HEK293 (cell line): ENCODE results near the gene MTG1.

Experiments
- CTCF ChIA-PET: fragments of 350-600 bp; formaldehyde crosslinking; extraction: SDS; loops from one replicate; lab custom pipeline; 2021; ENCODE audit warnings: antibody characterized with exemption; lab: Yijun Ruan, JAX
- POLR2A ChIA-PET: fragments of 300-600 bp; formaldehyde crosslinking; extraction: SDS; loops from one replicate; lab custom pipeline; 2020; ENCODE audit warnings: antibody characterized with exemption, inconsistent platforms; lab: Yijun Ruan, JAX
- H3K27ac ChIP-seq: fragments of 200-500 bp; sonication (Bioruptor generic); 2 replicates; pipeline ENCODE4 v1.5.1; 2014; ENCODE audit warnings: low read depth, low read length, control low read depth, inconsistent platforms; ENCODE audit errors: extremely low read depth
- H3K36me3 ChIP-seq, 2 experiments: fragments of 200-500 bp in 1 of 2; sonication (Bioruptor generic) in 1 of 2; 1 replicate in 1 of 2; 2 replicates in 1 of 2; pipeline ENCODE4 v1.5.1; 2014 to 2017; ENCODE audit warnings: inconsistent platforms in 2 of 2, low read length in 2 of 2; ENCODE audit not compliant: control insufficient read depth in 2 of 2, insufficient read depth in 1 of 2
- H3K4me1 ChIP-seq: fragments of 200-500 bp; sonication (Bioruptor generic); 2 replicates; pipeline ENCODE4 v1.5.1; 2014; ENCODE audit warnings: mild to moderate bottlenecking, low read length, inconsistent platforms; ENCODE audit not compliant: control insufficient read depth, insufficient read depth
- H3K4me3 ChIP-seq: 2 replicates; pipeline ENCODE4 v1.5.1; 2011; ENCODE audit warnings: low read depth, mild to moderate bottlenecking, control low read depth, low read length, moderate library complexity
- H3K9me3 ChIP-seq: fragments of 200-500 bp; sonication (Bioruptor generic); 2 replicates; pipeline ENCODE4 v1.5.1; 2014; ENCODE audit warnings: low read depth, low read length, inconsistent platforms; ENCODE audit not compliant: control insufficient read depth, insufficient read depth
- PRDM1 ChIP-seq: fragments of 450-650 bp; formaldehyde crosslinking; IDR thresholded peaks from 2 replicates; pipeline ENCODE4; 2016; ENCODE audit warnings: missing biosample characterization, missing genetic modification characterization
- SCRT2 ChIP-seq: fragments of 450-650 bp; formaldehyde crosslinking; IDR thresholded peaks from 2 replicates; pipeline ENCODE4 v1.5.1; 2016; ENCODE audit warnings: missing biosample characterization, missing genetic modification characterization
- SETDB1 ChIP-seq: IDR thresholded peaks from one replicate; pipeline ENCODE4 v1.6.1; 2017; ENCODE audit warnings: mild to moderate bottlenecking, low read length, moderate library complexity, mixed read lengths; ENCODE audit not compliant: insufficient read length
- TRIM28 ChIP-seq: IDR thresholded peaks from 2 replicates; pipeline ENCODE4 v1.6.1; 2011; ENCODE audit warnings: low read length, control low read depth, borderline replicate concordance
- ZFHX2 ChIP-seq: fragments of 450-650 bp; formaldehyde crosslinking; conservative IDR thresholded peaks from 2 replicates; pipeline ENCODE4 v1.5.1; 2016; ENCODE audit warnings: missing biosample characterization, missing genetic modification characterization
- ZFP37 ChIP-seq: fragments of 450-650 bp; formaldehyde crosslinking; IDR thresholded peaks from 2 replicates; pipeline ENCODE4 v1.5.1; 2016; ENCODE audit warnings: missing biosample characterization, missing genetic modification characterization
- ZIC2 ChIP-seq: fragments of 450-650 bp; formaldehyde crosslinking; IDR thresholded peaks from 2 replicates; pipeline ENCODE4 v1.5.1; 2016; ENCODE audit warnings: missing biosample characterization, missing genetic modification characterization
- ZNF132 ChIP-seq: fragments of 450-650 bp; formaldehyde crosslinking; IDR thresholded peaks from 2 replicates; pipeline ENCODE4 v1.5.1; 2017; ENCODE audit warnings: missing biosample characterization, missing genetic modification characterization, borderline replicate concordance
- ZNF223 ChIP-seq: fragments of 450-650 bp; formaldehyde crosslinking; IDR thresholded peaks from 2 replicates; pipeline ENCODE4 v1.5.1; 2016; ENCODE audit warnings: missing biosample characterization, missing genetic modification characterization
- ZNF248 ChIP-seq: fragments of 450-650 bp; formaldehyde crosslinking; IDR thresholded peaks from 2 replicates; pipeline ENCODE4 v1.5.1; 2017; ENCODE audit warnings: missing biosample characterization, missing genetic modification characterization
- ZNF274 ChIP-seq, 2 experiments: fragments of 200-500 bp in 1 of 2; fragments of 450-650 bp in 1 of 2; sonication (Bioruptor generic) in 1 of 2; formaldehyde crosslinking in 1 of 2; IDR thresholded peaks; 2 replicates each; pipeline versions ENCODE4 v1.5.1 to v1.6.1; 2014 to 2016; ENCODE audit warnings: borderline replicate concordance in 1 of 2, inconsistent platforms in 1 of 2, low read length in 1 of 2, missing biosample characterization in 1 of 2, missing genetic modification characterization in 1 of 2
- ZNF311 ChIP-seq: fragments of 450-650 bp; formaldehyde crosslinking; IDR thresholded peaks from 2 replicates; pipeline ENCODE4 v1.5.1; 2017; ENCODE audit warnings: missing biosample characterization, missing genetic modification characterization, borderline replicate concordance
- ZNF341 ChIP-seq: fragments of 450-650 bp; formaldehyde crosslinking; IDR thresholded peaks from 2 replicates; pipeline ENCODE4; 2016; ENCODE audit warnings: low read depth, missing biosample characterization, missing genetic modification characterization
- ZNF473 ChIP-seq: fragments of 450-650 bp; formaldehyde crosslinking; IDR thresholded peaks from 2 replicates; pipeline ENCODE4 v1.5.1; 2017; ENCODE audit warnings: missing biosample characterization, missing genetic modification characterization
- ZNF549 ChIP-seq: fragments of 450-650 bp; IDR thresholded peaks from 2 replicates; pipeline ENCODE4 v1.5.1; 2018; ENCODE audit warnings: missing biosample characterization, missing genetic modification characterization, mild to moderate bottlenecking, inconsistent platforms, moderate library complexity
- ZNF610 ChIP-seq: fragments of 450-650 bp; formaldehyde crosslinking; IDR thresholded peaks from 2 replicates; pipeline ENCODE4 v1.5.1; 2016; ENCODE audit warnings: missing biosample characterization, missing genetic modification characterization, borderline replicate concordance
- ZNF830 ChIP-seq: fragments of 450-650 bp; IDR thresholded peaks from 2 replicates; pipeline ENCODE4 v1.5.0; 2018; ENCODE audit warnings: missing biosample characterization, missing genetic modification characterization, low read depth, mild to moderate bottlenecking, moderate library complexity
- TF ChIP-seq, protein P1 (sequence below): fragments of 450-650 bp; formaldehyde crosslinking; IDR thresholded peaks from 2 replicates; pipeline ENCODE4 v1.5.1; 2017; ENCODE audit warnings: missing biosample characterization, missing genetic modification characterization
- TF ChIP-seq, protein P2 (sequence below): fragments of 450-650 bp; formaldehyde crosslinking; IDR thresholded peaks from 2 replicates; pipeline ENCODE4 v1.5.1; 2016; ENCODE audit warnings: missing biosample characterization, missing genetic modification characterization
- TF ChIP-seq, protein P3 (sequence below): sonication (generic); formaldehyde crosslinking; IDR thresholded peaks from 2 replicates; pipeline ENCODE4 v1.8.1; 2022; ENCODE audit warnings: mild to moderate bottlenecking, moderate library complexity, missing genetic modification reagents

The MTG1 gene

DNA sequence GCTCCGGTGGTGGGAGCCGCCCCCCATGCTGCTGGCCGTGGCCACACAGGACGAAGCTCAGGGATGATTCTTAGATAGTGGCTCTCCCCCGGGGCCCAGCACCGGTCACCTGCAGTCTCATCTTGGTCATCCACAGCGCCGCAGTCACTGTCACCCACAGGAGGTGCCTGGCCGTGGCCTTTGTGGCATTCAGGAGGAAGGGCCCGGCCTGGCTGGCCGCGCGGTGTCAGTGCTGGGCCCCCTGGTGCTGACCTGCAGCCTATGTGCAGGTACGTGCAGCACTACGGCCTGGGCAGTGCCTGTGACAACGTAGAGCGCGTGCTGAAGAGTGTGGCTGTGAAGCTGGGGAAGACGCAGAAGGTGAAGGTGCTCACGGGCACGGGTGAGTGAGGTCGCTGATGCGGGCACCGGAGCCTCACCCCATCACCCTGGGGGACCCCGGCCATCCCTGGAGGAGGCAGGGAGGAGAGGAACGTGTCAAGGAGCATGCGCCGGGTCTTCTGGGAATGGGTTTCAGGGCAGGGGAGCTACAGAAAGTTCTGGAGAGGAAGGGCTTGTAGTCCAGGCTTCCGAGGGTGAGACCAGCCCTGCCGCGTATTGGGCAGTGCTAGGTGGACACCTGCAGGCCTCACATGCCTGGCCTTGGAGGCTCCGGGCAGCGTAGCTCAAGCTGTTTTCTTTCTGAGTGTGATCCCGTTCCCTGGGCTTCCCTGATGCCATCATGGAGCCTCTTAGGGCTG, 25.4 kb downstream of the MTG1 start (continued):
- TF ChIP-seq ZNF549 (tag by site-specific recombination) (no peak), ZNF311 (tag by site-specific recombination) (no peak), TRIM28 (no peak), ZNF473 (no peak)
- TF ChIP-seq, protein P1, sequence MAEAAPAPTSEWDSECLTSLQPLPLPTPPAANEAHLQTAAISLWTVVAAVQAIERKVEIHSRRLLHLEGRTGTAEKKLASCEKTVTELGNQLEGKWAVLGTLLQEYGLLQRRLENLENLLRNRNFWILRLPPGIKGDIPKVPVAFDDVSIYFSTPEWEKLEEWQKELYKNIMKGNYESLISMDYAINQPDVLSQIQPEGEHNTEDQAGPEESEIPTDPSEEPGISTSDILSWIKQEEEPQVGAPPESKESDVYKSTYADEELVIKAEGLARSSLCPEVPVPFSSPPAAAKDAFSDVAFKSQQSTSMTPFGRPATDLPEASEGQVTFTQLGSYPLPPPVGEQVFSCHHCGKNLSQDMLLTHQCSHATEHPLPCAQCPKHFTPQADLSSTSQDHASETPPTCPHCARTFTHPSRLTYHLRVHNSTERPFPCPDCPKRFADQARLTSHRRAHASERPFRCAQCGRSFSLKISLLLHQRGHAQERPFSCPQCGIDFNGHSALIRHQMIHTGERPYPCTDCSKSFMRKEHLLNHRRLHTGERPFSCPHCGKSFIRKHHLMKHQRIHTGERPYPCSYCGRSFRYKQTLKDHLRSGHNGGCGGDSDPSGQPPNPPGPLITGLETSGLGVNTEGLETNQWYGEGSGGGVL: no peak

DNA sequence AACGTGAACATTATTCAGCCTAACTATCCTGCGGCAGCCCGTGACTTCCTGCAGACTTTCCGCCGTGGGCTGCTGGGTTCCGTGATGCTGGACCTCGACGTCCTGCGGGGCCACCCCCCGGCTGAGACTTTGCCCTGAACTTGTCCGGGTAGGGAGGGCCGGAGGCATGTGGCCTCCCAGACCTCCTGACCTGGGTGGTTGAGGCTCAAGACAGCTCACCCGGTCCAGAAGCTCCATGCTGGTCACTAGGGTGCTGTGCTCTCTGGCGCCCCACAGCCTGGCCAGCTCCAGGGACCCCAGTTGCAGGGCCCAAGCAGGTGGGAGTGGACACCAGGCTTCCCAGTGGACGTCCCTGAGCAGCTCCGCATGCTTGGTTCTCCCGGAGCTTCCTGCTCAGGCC, 26.1 kb downstream of the MTG1 start:
- peaks cover 0 to 56% of the 10 kb centered on the region in 2 experiments; a peak in 1 of 3 replicates for H3K36me3 ChIP-seq
- H3K9me3 ChIP-seq: no peaks in the 10 kb centered on the region
- no peaks in the 10 kb centered on the region; the same call in 1 of the 2 replicates for H3K4me1 ChIP-seq
- no peak for TF ChIP-seq ZNF132
- no peak for TF ChIP-seq ZNF248
- TF ChIP-seq ZFP37 (tag by site-specific recombination): no peak
- no peak for TF ChIP-seq ZIC2 (tag by site-specific recombination)
- TF ChIP-seq, protein P2, sequence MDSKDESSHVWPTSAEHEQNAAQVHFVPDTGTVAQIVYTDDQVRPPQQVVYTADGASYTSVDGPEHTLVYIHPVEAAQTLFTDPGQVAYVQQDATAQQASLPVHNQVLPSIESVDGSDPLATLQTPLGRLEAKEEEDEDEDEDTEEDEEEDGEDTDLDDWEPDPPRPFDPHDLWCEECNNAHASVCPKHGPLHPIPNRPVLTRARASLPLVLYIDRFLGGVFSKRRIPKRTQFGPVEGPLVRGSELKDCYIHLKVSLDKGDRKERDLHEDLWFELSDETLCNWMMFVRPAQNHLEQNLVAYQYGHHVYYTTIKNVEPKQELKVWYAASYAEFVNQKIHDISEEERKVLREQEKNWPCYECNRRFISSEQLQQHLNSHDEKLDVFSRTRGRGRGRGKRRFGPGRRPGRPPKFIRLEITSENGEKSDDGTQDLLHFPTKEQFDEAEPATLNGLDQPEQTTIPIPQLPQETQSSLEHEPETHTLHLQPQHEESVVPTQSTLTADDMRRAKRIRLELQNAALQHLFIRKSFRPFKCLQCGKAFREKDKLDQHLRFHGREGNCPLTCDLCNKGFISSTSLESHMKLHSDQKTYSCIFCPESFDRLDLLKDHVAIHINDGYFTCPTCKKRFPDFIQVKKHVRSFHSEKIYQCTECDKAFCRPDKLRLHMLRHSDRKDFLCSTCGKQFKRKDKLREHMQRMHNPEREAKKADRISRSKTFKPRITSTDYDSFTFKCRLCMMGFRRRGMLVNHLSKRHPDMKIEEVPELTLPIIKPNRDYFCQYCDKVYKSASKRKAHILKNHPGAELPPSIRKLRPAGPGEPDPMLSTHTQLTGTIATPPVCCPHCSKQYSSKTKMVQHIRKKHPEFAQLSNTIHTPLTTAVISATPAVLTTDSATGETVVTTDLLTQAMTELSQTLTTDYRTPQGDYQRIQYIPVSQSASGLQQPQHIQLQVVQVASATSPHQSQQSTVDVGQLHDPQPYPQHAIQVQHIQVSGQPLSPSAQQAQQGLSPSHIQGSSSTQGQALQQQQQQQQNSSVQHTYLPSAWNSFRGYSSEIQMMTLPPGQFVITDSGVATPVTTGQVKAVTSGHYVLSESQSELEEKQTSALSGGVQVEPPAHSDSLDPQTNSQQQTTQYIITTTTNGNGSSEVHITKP (tag by site-specific recombination): no peak
- TF ChIP-seq ZNF341 (tag by site-specific recombination): no peak
- no peak for TF ChIP-seq ZNF830 (tag by site-specific recombination)
- TF ChIP-seq, all 188 proteins: peak for 0
- POLR2A ChIA-PET: no interaction called here
- Histone ChIP-seq H3K4me3 (no peak overlapping the region), H3K27ac (no peak overlapping the region)
- CTCF ChIA-PET: interaction anchor here (1.1 to 1.2 kb wide), 2 partner anchors 17 to 90 kb away, joined by 3 to 5 read pairs; no protein-coding TSS in a partner anchor

DNA sequence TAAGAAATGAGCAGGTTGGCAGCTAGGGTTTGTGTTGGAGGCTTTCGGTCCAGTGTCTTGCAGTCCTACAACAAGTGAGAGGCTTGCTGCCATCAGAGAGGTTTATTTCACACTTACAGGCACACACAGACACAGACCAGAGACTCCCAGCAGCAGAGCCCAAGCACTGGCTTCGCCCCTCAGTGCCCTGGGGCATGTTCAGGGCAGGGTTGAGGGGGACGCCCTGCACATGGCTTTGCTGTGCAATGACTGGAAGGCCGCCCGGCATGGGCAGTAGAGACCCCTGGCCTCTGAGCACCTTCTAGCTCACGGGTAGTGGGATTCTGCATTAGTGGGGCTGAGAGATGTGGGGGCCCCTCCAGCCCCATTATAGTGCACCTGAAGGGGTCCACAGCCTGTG, 26.6 kb downstream of the MTG1 start:
- no peak overlapping the region for H3K27ac ChIP-seq
- no peaks in the 10 kb centered on the region; the same call in 1 of the 2 replicates for H3K4me1 ChIP-seq
- ChIA-PET POLR2A (no interaction called here), CTCF (interaction anchor here (1.2 kb wide), 1 partner anchor 91 kb away, joined by 3 read pairs; no protein-coding TSS in a partner anchor)
- H3K4me3 ChIP-seq: no peak overlapping the region
- TF ChIP-seq SETDB1 (no peak), ZFHX2 (tag by site-specific recombination) (no peak), ZNF610 (tag by site-specific recombination) (no peak), PRDM1 (tag by site-specific recombination) (no peak), SCRT2 (tag by site-specific recombination) (no peak), ZNF274 (IDR thresholded peaks at IDR 0.05; ENCODE audit: low read length) (no peak), ZNF274 (tag by site-specific recombination; IDR thresholded peaks at IDR 0.05; ENCODE audit: borderline replicate concordance) (no peak), ZIC2 (tag by site-specific recombination) (no peak), ZNF223 (tag by site-specific recombination) (no peak)
- TF ChIP-seq, protein P3, sequence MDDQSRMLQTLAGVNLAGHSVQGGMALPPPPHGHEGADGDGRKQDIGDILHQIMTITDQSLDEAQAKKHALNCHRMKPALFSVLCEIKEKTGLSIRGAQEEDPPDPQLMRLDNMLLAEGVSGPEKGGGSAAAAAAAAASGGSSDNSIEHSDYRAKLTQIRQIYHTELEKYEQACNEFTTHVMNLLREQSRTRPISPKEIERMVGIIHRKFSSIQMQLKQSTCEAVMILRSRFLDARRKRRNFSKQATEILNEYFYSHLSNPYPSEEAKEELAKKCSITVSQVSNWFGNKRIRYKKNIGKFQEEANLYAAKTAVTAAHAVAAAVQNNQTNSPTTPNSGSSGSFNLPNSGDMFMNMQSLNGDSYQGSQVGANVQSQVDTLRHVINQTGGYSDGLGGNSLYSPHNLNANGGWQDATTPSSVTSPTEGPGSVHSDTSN: no peak
- H3K9me3 ChIP-seq: no peaks in the 10 kb centered on the region
- peaks cover 0 to 50% of the 10 kb centered on the region in 2 experiments; a peak in 1 of 3 replicates for H3K36me3 ChIP-seq
